Measurements from ENCODE around the gene ANKS6.

ANKS6 gene

GRCh38 chr9:98826716-98827115 lies 30.4 kb upstream of the ANKS6 start:
- Mint-ChIP-seq H3K36me3 (ENCODE audit: low read depth) (peaks cover 4% of the 10 kb centered on the region), H3K4me1 (ENCODE audit: low read depth) (no peaks in the 10 kb centered on the region), H3K27me3 (no peaks in the 10 kb centered on the region), H3K4me3 (no peak overlapping the region), H3K9me3 (no peaks in the 10 kb centered on the region), H3K27ac (no peak overlapping the region)

- Mint-ChIP-seq H3K27me3 (no peaks in the 10 kb centered on the region), H3K27ac (no peak overlapping the region), H3K36me3 (ENCODE audit: low read depth) (peaks cover 4% of the 10 kb centered on the region), H3K4me1 (ENCODE audit: low read depth) (no peaks in the 10 kb centered on the region), H3K9me3 (no peaks in the 10 kb centered on the region), H3K4me3 (no peak overlapping the region)
These were observed 29.1 kb upstream of the ANKS6 start for GRCh38 chr9:98825414-98825813.

GRCh38 chr9:98823666-98824334 lies 27.4 kb upstream of the ANKS6 start:
- H3K36me3 Mint-ChIP-seq (ENCODE audit: low read depth): peaks cover 2% of the 10 kb centered on the region
- no peak overlapping the region for H3K27ac Mint-ChIP-seq
- H3K4me3 Mint-ChIP-seq: no peak overlapping the region
- H3K4me1 Mint-ChIP-seq (ENCODE audit: low read depth): no peaks in the 10 kb centered on the region
- H3K27me3 Mint-ChIP-seq: no peaks in the 10 kb centered on the region
- H3K9me3 Mint-ChIP-seq: no peaks in the 10 kb centered on the region

- H3K4me1 Mint-ChIP-seq (ENCODE audit: low read depth): no peaks in the 10 kb centered on the region
- H3K27me3 Mint-ChIP-seq: no peaks in the 10 kb centered on the region
- no peak overlapping the region for H3K4me3 Mint-ChIP-seq
- H3K27ac Mint-ChIP-seq: no peak overlapping the region
- H3K9me3 Mint-ChIP-seq: no peaks in the 10 kb centered on the region
- H3K36me3 Mint-ChIP-seq (ENCODE audit: low read depth): peaks cover 8% of the 10 kb centered on the region
These were observed 26.3 kb upstream of the ANKS6 start for GRCh38 chr9:98822661-98823060.

GRCh38 chr9:98821831-98822230 lies 25.5 kb upstream of the ANKS6 start:
- H3K4me1 Mint-ChIP-seq (ENCODE audit: low read depth): no peaks in the 10 kb centered on the region
- no peaks in the 10 kb centered on the region for H3K9me3 Mint-ChIP-seq
- H3K36me3 Mint-ChIP-seq (ENCODE audit: low read depth): peaks cover 8% of the 10 kb centered on the region
- no peak overlapping the region for H3K4me3 Mint-ChIP-seq
- H3K27me3 Mint-ChIP-seq: no peaks in the 10 kb centered on the region
- no peak overlapping the region for H3K27ac Mint-ChIP-seq

- Mint-ChIP-seq H3K27me3 (no peaks in the 10 kb centered on the region), H3K36me3 (ENCODE audit: low read depth) (peaks cover 8% of the 10 kb centered on the region), H3K27ac (no peak overlapping the region), H3K4me3 (no peak overlapping the region), H3K4me1 (ENCODE audit: low read depth) (no peaks in the 10 kb centered on the region), H3K9me3 (no peaks in the 10 kb centered on the region)
These were observed 22.9 kb upstream of the ANKS6 start for GRCh38 chr9:98819231-98819630.

GRCh38 chr9:98818764-98819163 lies 22.4 kb upstream of the ANKS6 start:
- no peaks in the 10 kb centered on the region for H3K27me3 Mint-ChIP-seq
- no peak overlapping the region for H3K27ac Mint-ChIP-seq
- no peak overlapping the region for H3K4me3 Mint-ChIP-seq
- H3K4me1 Mint-ChIP-seq (ENCODE audit: low read depth): no peaks in the 10 kb centered on the region
- peaks cover 8% of the 10 kb centered on the region for H3K36me3 Mint-ChIP-seq (ENCODE audit: low read depth)
- H3K9me3 Mint-ChIP-seq: no peaks in the 10 kb centered on the region

GRCh38 chr9:98815391-98815951 lies 19.1 kb upstream of the ANKS6 start:
- Mint-ChIP-seq H3K36me3 (ENCODE audit: low read depth) (peaks cover 13% of the 10 kb centered on the region), H3K4me1 (ENCODE audit: low read depth) (peaks cover 10% of the 10 kb centered on the region), H3K27me3 (no peaks in the 10 kb centered on the region), H3K27ac (no peak overlapping the region), H3K4me3 (no peak overlapping the region), H3K9me3 (no peaks in the 10 kb centered on the region)

- H3K4me1 Mint-ChIP-seq (ENCODE audit: low read depth): peaks cover 34% of the 10 kb centered on the region
- peaks cover 5% of the 10 kb centered on the region for H3K36me3 Mint-ChIP-seq (ENCODE audit: low read depth)
- no peaks in the 10 kb centered on the region for H3K9me3 Mint-ChIP-seq
- no peak overlapping the region for H3K27ac Mint-ChIP-seq
- H3K4me3 Mint-ChIP-seq: no peak overlapping the region
- H3K27me3 Mint-ChIP-seq: no peaks in the 10 kb centered on the region
These were observed 14.8 kb upstream of the ANKS6 start for GRCh38 chr9:98811051-98811650.

GRCh38 chr9:98810102-98810842 lies 13.9 kb upstream of the ANKS6 start:
- Mint-ChIP-seq H3K27me3 (no peaks in the 10 kb centered on the region), H3K4me1 (ENCODE audit: low read depth) (peaks cover 34% of the 10 kb centered on the region), H3K4me3 (no peak overlapping the region), H3K9me3 (no peaks in the 10 kb centered on the region), H3K27ac (no peak overlapping the region), H3K36me3 (ENCODE audit: low read depth) (peaks cover 5% of the 10 kb centered on the region)

- H3K27ac Mint-ChIP-seq: no peak overlapping the region
- no peaks in the 10 kb centered on the region for H3K9me3 Mint-ChIP-seq
- peaks cover 5% of the 10 kb centered on the region for H3K36me3 Mint-ChIP-seq (ENCODE audit: low read depth)
- peak overlapping the region; percentile 61 for H3K4me3 Mint-ChIP-seq
- peaks cover 34% of the 10 kb centered on the region for H3K4me1 Mint-ChIP-seq (ENCODE audit: low read depth)
- no peaks in the 10 kb centered on the region for H3K27me3 Mint-ChIP-seq
These were observed 13.2 kb upstream of the ANKS6 start for GRCh38 chr9:98809311-98810101.

- H3K4me3 Mint-ChIP-seq: peak overlapping the region; percentile 84
- H3K27me3 Mint-ChIP-seq: no peaks in the 10 kb centered on the region
- no peaks in the 10 kb centered on the region for H3K9me3 Mint-ChIP-seq
- no peak overlapping the region for H3K27ac Mint-ChIP-seq
- peaks cover 5% of the 10 kb centered on the region for H3K36me3 Mint-ChIP-seq (ENCODE audit: low read depth)
- peaks cover 34% of the 10 kb centered on the region for H3K4me1 Mint-ChIP-seq (ENCODE audit: low read depth)
These were observed 12.5 kb upstream of the ANKS6 start for GRCh38 chr9:98808875-98809274.

DNA sequence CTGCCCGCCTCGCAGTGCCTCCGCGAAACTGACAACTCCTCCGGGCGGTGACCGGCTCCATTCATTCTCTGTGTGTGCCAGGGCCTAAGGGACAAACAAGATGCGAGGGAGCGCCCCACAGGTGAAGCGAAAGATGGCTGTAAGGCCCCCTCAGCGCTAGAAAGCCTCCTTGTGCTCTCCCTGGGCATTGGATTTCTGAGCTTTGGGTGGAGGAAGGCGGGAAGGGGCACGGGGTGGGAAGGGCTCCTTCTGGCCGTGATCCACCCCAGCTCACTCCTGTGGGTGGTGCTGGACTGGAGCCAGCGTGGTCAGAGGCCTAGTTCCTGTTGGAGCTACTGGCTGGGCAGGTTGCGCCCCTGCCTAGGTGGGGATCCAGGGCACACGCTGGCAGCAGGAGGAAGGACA lies 12.1 kb upstream of the ANKS6 start:
- Mint-ChIP-seq H3K36me3 (ENCODE audit: low read depth) (peaks cover 5% of the 10 kb centered on the region), H3K27ac (peak overlapping the region; percentile 41), H3K4me1 (ENCODE audit: low read depth) (peaks cover 34% of the 10 kb centered on the region), H3K4me3 (peak overlapping the region; percentile 84), H3K27me3 (peaks cover 2% of the 10 kb centered on the region), H3K9me3 (no peaks in the 10 kb centered on the region)

- peak overlapping the region; percentile 84 for H3K4me3 Mint-ChIP-seq
- H3K27ac Mint-ChIP-seq: peak overlapping the region; percentile 41
- H3K27me3 Mint-ChIP-seq: peaks cover 4% of the 10 kb centered on the region
- H3K4me1 Mint-ChIP-seq (ENCODE audit: low read depth): peaks cover 34% of the 10 kb centered on the region
- H3K9me3 Mint-ChIP-seq: no peaks in the 10 kb centered on the region
- peaks cover under 1% of the 10 kb centered on the region for H3K36me3 Mint-ChIP-seq (ENCODE audit: low read depth)
These were observed 11.4 kb upstream of the ANKS6 start for GRCh38 chr9:98807814-98808195.

Measured in stimulated activated naive CD8-positive, alpha-beta T cell treated with anti-CD3 and anti-CD28 coated beads, Interleukin-15, Interleukin-2, amounts not matched to agents 100 ng/mL and 50 ng/mL, for 24 hours (primary cell).